HEK293T (cell line): ENCODE data around the gene TWIST2.

ENCODE experiments used
- ARNT ChIP-seq: fragments of 450-650 bp; IDR thresholded peaks from 2 replicates; pipeline ENCODE4 v1.6.1; 2017; ENCODE audit warnings: mild to moderate bottlenecking
- BHLHE40 ChIP-seq: fragments of 450-650 bp; IDR thresholded peaks from 2 replicates; pipeline ENCODE4 v1.6.1; 2016; ENCODE audit warnings: mild to moderate bottlenecking, moderate library complexity, borderline replicate concordance
- CTBP1 ChIP-seq: fragments of 450-650 bp; IDR thresholded peaks from 2 replicates; pipeline ENCODE4 v1.6.1; 2016; ENCODE audit warnings: borderline replicate concordance
- ELF4 ChIP-seq: fragments of 450-650 bp; IDR thresholded peaks from 2 replicates; pipeline ENCODE4 v1.6.1; 2017; ENCODE audit warnings: antibody characterized with exemption
- FOXK2 ChIP-seq: fragments of 450-650 bp; IDR thresholded peaks from 2 replicates; pipeline ENCODE4 v1.6.1; 2016; ENCODE audit warnings: mild to moderate bottlenecking
- FOXM1 ChIP-seq: fragments of 450-650 bp; IDR thresholded peaks from 2 replicates; pipeline ENCODE4 v1.6.1; 2017; ENCODE audit warnings: mild to moderate bottlenecking, borderline replicate concordance
- HDGF ChIP-seq: fragments of 450-650 bp; IDR thresholded peaks from 2 replicates; pipeline ENCODE4 v1.6.1; 2017; ENCODE audit warnings: antibody characterized with exemption, borderline replicate concordance
- L3MBTL2 ChIP-seq: fragments of 450-650 bp; conservative IDR thresholded peaks from 2 replicates; pipeline ENCODE4 v1.6.1; 2016; ENCODE audit warnings: mild to moderate bottlenecking
- NFRKB ChIP-seq: fragments of 450-650 bp; IDR thresholded peaks from 2 replicates; pipeline ENCODE4 v1.6.1; 2016; ENCODE audit warnings: mild to moderate bottlenecking, moderate library complexity
- SP1 ChIP-seq: fragments of 450-650 bp; IDR thresholded peaks from 2 replicates; pipeline ENCODE4 v1.6.1; 2017
- SUZ12 ChIP-seq: fragments of 450-650 bp; IDR thresholded peaks from 2 replicates; pipeline ENCODE4 v1.6.1; 2016; ENCODE audit warnings: mild to moderate bottlenecking
- TARDBP ChIP-seq: fragments of 450-650 bp; IDR thresholded peaks from 2 replicates; pipeline ENCODE4 v1.6.1; 2016
- ZNF384 ChIP-seq: fragments of 450-650 bp; IDR thresholded peaks from 2 replicates; pipeline ENCODE4 v1.6.1; 2016
- TF ChIP-seq, protein P1 (sequence below): fragments of 450-650 bp; IDR thresholded peaks from 2 replicates; pipeline ENCODE4 v1.6.1; 2016

- no peak for TF ChIP-seq SP1
- TF ChIP-seq CTBP1: no peak
- TF ChIP-seq FOXK2: no peak
- TF ChIP-seq FOXM1: no peak
- TF ChIP-seq NFRKB: no peak
- no peak for TF ChIP-seq ARNT
- no peak for TF ChIP-seq ZNF384
- TF ChIP-seq, protein P1, sequence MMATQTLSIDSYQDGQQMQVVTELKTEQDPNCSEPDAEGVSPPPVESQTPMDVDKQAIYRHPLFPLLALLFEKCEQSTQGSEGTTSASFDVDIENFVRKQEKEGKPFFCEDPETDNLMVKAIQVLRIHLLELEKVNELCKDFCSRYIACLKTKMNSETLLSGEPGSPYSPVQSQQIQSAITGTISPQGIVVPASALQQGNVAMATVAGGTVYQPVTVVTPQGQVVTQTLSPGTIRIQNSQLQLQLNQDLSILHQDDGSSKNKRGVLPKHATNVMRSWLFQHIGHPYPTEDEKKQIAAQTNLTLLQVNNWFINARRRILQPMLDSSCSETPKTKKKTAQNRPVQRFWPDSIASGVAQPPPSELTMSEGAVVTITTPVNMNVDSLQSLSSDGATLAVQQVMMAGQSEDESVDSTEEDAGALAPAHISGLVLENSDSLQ: no peak
- TF ChIP-seq BHLHE40: no peak
- no peak for TF ChIP-seq SUZ12
- TF ChIP-seq HDGF: no peak
- no peak for TF ChIP-seq ELF4
- TF ChIP-seq TARDBP: no peak
- TF ChIP-seq L3MBTL2: no peak
Observed at GRCh38 chr2:238851026-238851425, 3.1 kb downstream of the TWIST2 start.
